Naive thymus-derived CD4-positive, alpha-beta T cell (primary cell): Measurements from ENCODE around the gene PLEKHG1. TPM values are rescaled to one million over a fixed set of nuclear protein-coding genes. Genes with fewer than 3 reads are reported as not detected.

Experiments used
- ATAC-seq: fragments of 150-1000 bp; cut with Tn5 transposase; 2 replicates; pipeline ENCODE4 v1.10.0; 2021; ENCODE audit warnings: mild to moderate bottlenecking, moderate library complexity
- CTCF ChIA-PET: fragments of 350-600 bp; sonication (Branson Sonifier 250); formaldehyde crosslinking; loops from one replicate; lab custom pipeline; 2021; ENCODE audit warnings: antibody characterized with exemption; lab: Charles Lee
- POLR2A ChIA-PET: fragments of 350-600 bp; sonication (Branson Sonifier 250); formaldehyde crosslinking; loops from one replicate; lab custom pipeline; 2021; ENCODE audit warnings: antibody characterized with exemption, inconsistent platforms; lab: Charles Lee
- DNase-seq, 9 donors: peaks; one replicate each; pipeline versions ENCODE4 v3.0.0 to v3.0.0-alpha.2; 2020 to 2022; ENCODE audit warnings: mixed read lengths in 1 of 9
- H3K27ac ChIP-seq: one replicate; pipeline ENCODE4 v1.7.0; 2013; ENCODE audit warnings: mild to moderate bottlenecking, low read depth, low read length, moderate library complexity
- H3K27me3 ChIP-seq, 2 donors: one replicate each; pipeline ENCODE4 v1.7.0; 2013; ENCODE audit warnings: low read length in 2 of 2, mild to moderate bottlenecking in 2 of 2, moderate library complexity in 2 of 2; ENCODE audit not compliant: control insufficient read depth in 2 of 2, insufficient read depth in 2 of 2
- H3K36me3 ChIP-seq, 3 experiments: 1 replicate in 2 of 3; 2 replicates in 1 of 3; pipeline ENCODE4 v1.7.0; 2013; ENCODE audit warnings: low read length in 3 of 3, mild to moderate bottlenecking in 3 of 3, moderate library complexity in 1 of 3; ENCODE audit not compliant: insufficient read depth in 3 of 3, control insufficient read depth in 2 of 3
- H3K4me1 ChIP-seq, 2 donors: one replicate each; pipeline ENCODE4 v1.7.0; 2013; ENCODE audit warnings: low read length in 2 of 2, mild to moderate bottlenecking in 2 of 2, moderate library complexity in 1 of 2; ENCODE audit not compliant: control insufficient read depth in 2 of 2, insufficient read depth in 2 of 2
- H3K4me3 ChIP-seq: 2 replicates; pipeline ENCODE4 v1.7.0; 2013; ENCODE audit warnings: mild to moderate bottlenecking, low read length
- H3K9me3 ChIP-seq, 3 experiments: 1 replicate in 2 of 3; 2 replicates in 1 of 3; pipeline ENCODE4 v1.7.0; 2013; ENCODE audit warnings: low read length in 3 of 3; ENCODE audit not compliant: control insufficient read depth in 2 of 3
- H3K27ac Mint-ChIP-seq, 9 donors: one replicate each; pipeline ENCODE4 v1.8.0; 2020 to 2022; ENCODE audit warnings: mixed read lengths in 9 of 9, mild to moderate bottlenecking in 8 of 9, moderate library complexity in 5 of 9, inconsistent platforms in 2 of 9
- H3K27me3 Mint-ChIP-seq, 5 donors: one replicate each; pipeline ENCODE4 v1.8.0; 2021 to 2022; ENCODE audit warnings: mixed read lengths in 5 of 5, mild to moderate bottlenecking in 1 of 5
- H3K36me3 Mint-ChIP-seq, 5 donors: one replicate each; pipeline ENCODE4 v1.8.0; 2020 to 2022; ENCODE audit warnings: mixed read lengths in 5 of 5, mild to moderate bottlenecking in 3 of 5, inconsistent platforms in 1 of 5
- H3K4me1 Mint-ChIP-seq, 7 donors: one replicate each; pipeline ENCODE4 v1.8.0; 2020 to 2022; ENCODE audit warnings: mixed read lengths in 7 of 7, mild to moderate bottlenecking in 3 of 7, inconsistent platforms in 1 of 7
- H3K4me3 Mint-ChIP-seq, 10 donors: one replicate each; pipeline ENCODE4 v1.8.0; 2020 to 2022; ENCODE audit warnings: mild to moderate bottlenecking in 10 of 10, mixed read lengths in 10 of 10, moderate library complexity in 6 of 10, inconsistent platforms in 2 of 10
- H3K9me3 Mint-ChIP-seq, 11 donors: one replicate each; pipeline ENCODE4 v1.8.0; 2020 to 2022; ENCODE audit warnings: mixed read lengths in 11 of 11, mild to moderate bottlenecking in 4 of 11, inconsistent platforms in 1 of 11, moderate library complexity in 1 of 11
- intact Hi-C, 2 donors: fragments of 100-400 bp; cut with micrococcal nuclease; formaldehyde crosslinking; loops; one replicate each; pipeline ENCODE4 v1.15.1; 2023
- polyA plus RNA-seq, 2 donors: library from polyadenylated mRNA; unstranded; fragments of 300-500 nt; fragmentation: Illumina TruSeq; gene quantifications; one replicate each; pipeline ENCODE4 v1.2.3, GENCODE V29; 2021
- total RNA-seq, 6 experiments: library from RNA in 5 of 6; stranded (reverse) in 5 of 6; gene quantifications; 1 replicate in 5 of 6; 2 replicates in 1 of 6; pipeline ENCODE4 v1.2.3 and lab custom pipeline; 2021 to 2026

The PLEKHG1 gene
- total and polyA plus RNA-seq, 7 experiments from 2014 or later: 0.57 to 2.6 (median 0.69) TPM; not detected in 1

DNA sequence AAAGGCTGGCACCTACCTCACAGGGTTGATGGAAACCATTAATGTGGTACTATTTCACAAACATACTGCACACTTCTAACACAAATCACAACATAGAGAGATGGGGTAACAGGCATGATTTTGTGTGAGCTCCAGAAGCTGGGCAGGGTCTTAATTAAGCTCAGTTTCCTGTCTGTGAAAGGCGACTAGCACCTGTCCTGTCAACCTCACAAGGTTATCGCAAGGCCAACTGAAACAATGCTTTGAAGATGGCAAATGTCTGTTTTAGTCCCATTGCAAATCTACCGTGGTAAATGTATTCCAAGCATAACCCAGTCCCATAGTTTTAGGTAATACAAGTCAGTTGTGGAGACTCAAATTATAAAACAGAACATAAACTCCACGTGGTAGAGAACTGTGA is 1.3 kb upstream of the PLEKHG1 start:
- intact Hi-C loops: loop anchor here in 1 of 2 donors (10.0 kb wide), 1 partner anchor 184 kb away; no protein-coding TSS in a partner anchor
- Histone ChIP-seq H3K36me3 (no peaks in the 10 kb centered on the region), H3K27me3 (peaks cover 0 to 2% of the 10 kb centered on the region in 2 donors), H3K4me1 (no peaks in the 10 kb centered on the region), H3K9me3 (no peaks in the 10 kb centered on the region), H3K4me3 (no peak overlapping the region), H3K27ac (no peak overlapping the region)
- peaks cover 53 to 72% (median 67%) of the 10 kb centered on the region in 5 donors for H3K27me3 Mint-ChIP-seq
- POLR2A ChIA-PET: no interaction called here
- DNase-seq: no peak
- peaks cover 0 to 3% (median 0%) of the 10 kb centered on the region in 11 donors for H3K9me3 Mint-ChIP-seq
- H3K4me3 Mint-ChIP-seq: peak overlapping the region in 5 of 10 donors; percentile 76 to 84 (median 79)
- no peak for ATAC-seq
- H3K36me3 Mint-ChIP-seq: no peaks in the 10 kb centered on the region
- H3K27ac Mint-ChIP-seq: no peak overlapping the region
- CTCF ChIA-PET: no interaction called here
- H3K4me1 Mint-ChIP-seq: peaks cover 7 to 20% (median 16%) of the 10 kb centered on the region in 7 donors

DNA sequence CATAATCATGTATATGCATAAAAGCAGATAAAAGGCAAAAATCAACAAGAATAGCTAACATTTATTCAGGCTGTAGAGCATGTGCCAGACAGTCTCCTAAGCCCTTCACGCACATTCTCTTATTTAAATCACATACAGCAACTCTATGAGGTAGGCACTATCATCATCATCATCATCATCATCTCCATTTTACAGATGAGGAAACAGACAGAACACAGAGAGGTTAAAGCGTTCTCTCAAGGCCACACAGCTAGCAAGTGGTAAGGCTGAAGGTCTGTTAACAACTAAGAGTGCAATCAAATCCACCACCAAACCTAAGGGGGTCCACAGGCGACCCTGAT is 857 bp upstream of the PLEKHG1 start:
- H3K27me3 Mint-ChIP-seq: peaks cover 53 to 72% (median 68%) of the 10 kb centered on the region in 5 donors
- H3K27ac Mint-ChIP-seq: peak overlapping the region in 1 of 9 donors; percentile 34
- ATAC-seq (no peak), DNase-seq (no peak)
- H3K27ac ChIP-seq: no peak overlapping the region
- no peaks in the 10 kb centered on the region for H3K9me3 ChIP-seq
- H3K9me3 Mint-ChIP-seq: peaks cover 0 to 3% (median 0%) of the 10 kb centered on the region in 11 donors
- H3K4me3 Mint-ChIP-seq: peak overlapping the region; percentile 66 to 85 (median 77)
- peaks cover 7 to 20% (median 16%) of the 10 kb centered on the region in 7 donors for H3K4me1 Mint-ChIP-seq
- H3K4me1 ChIP-seq: no peaks in the 10 kb centered on the region
- peaks cover 0 to 2% of the 10 kb centered on the region in 2 donors for H3K27me3 ChIP-seq
- no peaks in the 10 kb centered on the region for H3K36me3 ChIP-seq
- peak overlapping the region; percentile 14 for H3K4me3 ChIP-seq
- intact Hi-C loops: loop anchor here in 1 of 2 donors (10.0 kb wide), 1 partner anchor 184 kb away; no protein-coding TSS in a partner anchor
- ChIA-PET CTCF (interaction anchor here (0.6 kb wide), 1 partner anchor 40 kb away, joined by 5 read pairs; no protein-coding TSS in a partner anchor), POLR2A (no interaction called here)
- H3K36me3 Mint-ChIP-seq: no peaks in the 10 kb centered on the region

- ATAC-seq (no peak), DNase-seq (no peak)
- H3K27ac Mint-ChIP-seq: no peak overlapping the region
- POLR2A ChIA-PET: no interaction called here
- H3K4me3 Mint-ChIP-seq: peak overlapping the region in 1 of 10 donors; percentile 86
- peaks cover 0 to 2% of the 10 kb centered on the region in 2 donors for H3K27me3 ChIP-seq
- peak overlapping the region; percentile 61 for H3K4me3 ChIP-seq
- H3K27ac ChIP-seq: no peak overlapping the region
- H3K27me3 Mint-ChIP-seq: peaks cover 53 to 80% (median 72%) of the 10 kb centered on the region in 5 donors
- no peaks in the 10 kb centered on the region for H3K4me1 ChIP-seq
- H3K36me3 ChIP-seq: no peaks in the 10 kb centered on the region
- peaks cover 0 to 3% (median 0%) of the 10 kb centered on the region in 11 donors for H3K9me3 Mint-ChIP-seq
- peaks cover 7 to 20% (median 16%) of the 10 kb centered on the region in 7 donors for H3K4me1 Mint-ChIP-seq
- H3K9me3 ChIP-seq: no peaks in the 10 kb centered on the region
- intact Hi-C loops: loop anchor here in 1 of 2 donors (2.0 kb wide), 1 partner anchor 181 kb away; no protein-coding TSS in a partner anchor
- H3K36me3 Mint-ChIP-seq: no peaks in the 10 kb centered on the region
- CTCF ChIA-PET: no interaction called here
These were observed 270 bp downstream of the PLEKHG1 start for GRCh38 chr6:150600010-150600300.

DNA sequence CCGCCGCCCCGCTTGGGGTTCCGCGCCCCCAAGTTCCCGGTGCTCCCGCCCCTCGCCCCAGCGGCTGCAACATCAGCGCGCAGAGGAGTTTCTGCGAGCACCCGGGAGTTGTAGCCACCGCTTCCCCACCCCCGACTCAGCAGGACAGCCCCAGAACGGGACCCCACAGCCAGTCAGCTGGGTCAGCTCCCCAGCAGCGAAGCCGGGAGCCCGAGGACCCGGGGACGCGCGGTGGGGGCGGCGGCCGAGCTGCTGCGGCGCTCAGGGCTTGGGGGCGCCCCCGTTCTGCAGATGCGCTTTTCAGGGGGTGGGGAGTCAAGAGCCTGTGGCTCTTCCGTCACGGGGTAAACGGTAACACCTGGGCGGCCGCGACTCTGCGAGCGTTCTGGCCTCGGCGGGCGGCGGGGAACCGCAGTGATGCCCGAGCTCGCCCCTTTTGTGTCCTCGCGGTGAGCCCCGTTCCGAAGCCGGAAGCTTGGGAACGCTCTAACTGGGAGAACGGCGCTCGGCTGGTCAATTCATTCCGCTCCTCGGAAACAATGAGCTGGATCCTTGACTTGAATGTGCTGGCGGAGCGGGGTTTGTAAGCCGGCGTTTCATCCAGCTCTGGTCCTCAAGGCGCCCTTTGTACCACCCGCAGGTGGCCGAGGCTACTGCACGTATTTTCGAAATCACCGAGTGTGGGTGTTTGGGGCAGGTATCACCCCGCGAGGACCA is 774 bp downstream of the PLEKHG1 start:
- H3K27me3 ChIP-seq: peaks cover 0 to 2% of the 10 kb centered on the region in 2 donors
- intact Hi-C loops: loop anchor here in 1 of 2 donors (2.0 kb wide), 1 partner anchor 182 kb away; no protein-coding TSS in a partner anchor
- POLR2A ChIA-PET: no interaction called here
- peak overlapping the region; percentile 79 to 91 (median 86) for H3K4me3 Mint-ChIP-seq
- CTCF ChIA-PET: no interaction called here
- peaks cover 56 to 75% (median 72%) of the 10 kb centered on the region in 5 donors for H3K27me3 Mint-ChIP-seq
- peak overlapping the region in 3 of 9 donors; percentile 56 to 77 (median 73) for H3K27ac Mint-ChIP-seq
- peaks cover 7 to 20% (median 16%) of the 10 kb centered on the region in 7 donors for H3K4me1 Mint-ChIP-seq
- no peak overlapping the region for H3K27ac ChIP-seq
- DNase-seq (peak; percentile 7 to 58 (median 35)), ATAC-seq (peak; percentile 81)
- H3K9me3 Mint-ChIP-seq: peaks cover 0 to 3% (median 0%) of the 10 kb centered on the region in 11 donors
- H3K36me3 ChIP-seq: no peaks in the 10 kb centered on the region
- H3K4me3 ChIP-seq: peak overlapping the region; percentile 61
- no peaks in the 10 kb centered on the region for H3K9me3 ChIP-seq
- H3K36me3 Mint-ChIP-seq: no peaks in the 10 kb centered on the region
- no peaks in the 10 kb centered on the region for H3K4me1 ChIP-seq

GRCh38 chr6:150601439-150601838 is 1.8 kb downstream of the PLEKHG1 start:
- intact Hi-C loops: loop anchor here in 1 of 2 donors (2.0 kb wide), 1 partner anchor 183 kb away; no protein-coding TSS in a partner anchor
- Histone ChIP-seq H3K9me3 (no peaks in the 10 kb centered on the region), H3K4me3 (no peak overlapping the region), H3K36me3 (no peaks in the 10 kb centered on the region), H3K4me1 (no peaks in the 10 kb centered on the region), H3K27me3 (no peaks in the 10 kb centered on the region), H3K27ac (no peak overlapping the region)
- Mint-ChIP-seq H3K36me3 (no peaks in the 10 kb centered on the region), H3K4me1 (peaks cover 7 to 20% (median 16%) of the 10 kb centered on the region in 7 donors), H3K27ac (no peak overlapping the region), H3K9me3 (peaks cover 0 to 3% (median 0%) of the 10 kb centered on the region in 11 donors), H3K4me3 (peak overlapping the region; percentile 5 to 90 (median 65)), H3K27me3 (peaks cover 55 to 70% (median 66%) of the 10 kb centered on the region in 5 donors)
- CTCF ChIA-PET: no interaction called here
- ATAC-seq (no peak), DNase-seq (no peak)
- POLR2A ChIA-PET: no interaction called here

- Histone ChIP-seq H3K4me1 (no peaks in the 10 kb centered on the region), H3K9me3 (no peaks in the 10 kb centered on the region), H3K27ac (no peak overlapping the region), H3K27me3 (no peaks in the 10 kb centered on the region), H3K4me3 (no peak overlapping the region), H3K36me3 (no peaks in the 10 kb centered on the region)
- Mint-ChIP-seq H3K4me3 (no peak overlapping the region), H3K27ac (no peak overlapping the region), H3K36me3 (no peaks in the 10 kb centered on the region), H3K9me3 (peaks cover 0 to 3% (median 0%) of the 10 kb centered on the region in 11 donors), H3K4me1 (peaks cover 7 to 20% (median 16%) of the 10 kb centered on the region in 7 donors), H3K27me3 (peaks cover 47 to 71% (median 65%) of the 10 kb centered on the region in 5 donors)
- ChIA-PET CTCF (no interaction called here), POLR2A (no interaction called here)
- no peak for DNase-seq
- no peak for ATAC-seq
- intact Hi-C loops: no loop called here
These were observed 3.5 kb downstream of the PLEKHG1 start for GRCh38 chr6:150603176-150603575.
